AG04450 (cell line): ENCODE measurements around the gene SCGB2B2. TPM values are rescaled to one million over a fixed set of nuclear protein-coding genes. Genes with fewer than 3 reads are reported as not detected.
"Not testable (repeated sequence)": the region's sequence is repeated elsewhere in the genome, so short reads cannot be mapped to it uniquely, and the experiment has no call there.

ENCODE experiments used
- CTCF ChIA-PET: fragments of 300-600, 350-600 bp; formaldehyde crosslinking; extraction: SDS; loops from one replicate; lab custom pipeline; 2022; ENCODE audit warnings: antibody characterized with exemption, inconsistent platforms; lab: Charles Lee
- POLR2A ChIA-PET: fragments of 350-600 bp; formaldehyde crosslinking; extraction: SDS; loops from one replicate; lab custom pipeline; 2021; ENCODE audit warnings: antibody characterized with exemption, inconsistent platforms; lab: Yijun Ruan, JAX
- DNase-seq: peaks from one replicate; pipeline ENCODE4 v3.0.0-alpha.2; 2011; ENCODE audit warnings: low read depth, low spot score
- H3K27ac ChIP-seq: one replicate; pipeline ENCODE4 v1.5.1; 2012; ENCODE audit warnings: low read depth, low read length, control low read depth
- H3K27me3 ChIP-seq: one replicate; pipeline ENCODE4 v1.6.0; 2012; ENCODE audit warnings: low read length; ENCODE audit not compliant: control insufficient read depth, insufficient read depth
- H3K4me3 ChIP-seq: 2 replicates; pipeline ENCODE4 v1.5.1; 2011; ENCODE audit warnings: mild to moderate bottlenecking, low read depth, low read length, control low read depth
- H3K9me3 ChIP-seq: 2 replicates; pipeline ENCODE4 v1.5.1; 2012; ENCODE audit warnings: low read length; ENCODE audit not compliant: control insufficient read depth, insufficient read depth
- polyA plus RNA-seq: library from polyadenylated mRNA; depleted of rRNA; stranded (reverse); fragments of >200 nt; gene quantifications from 2 replicates; pipeline ENCODE4 v1.2.3, GENCODE V29; 2011
- TF ChIP-seq, protein P1 (sequence below): IDR thresholded peaks from 2 replicates; pipeline ENCODE4 v1.5.1; 2011; ENCODE audit warnings: low read depth, low read length, control low read depth, inconsistent platforms

Gene SCGB2B2
- polyA plus RNA-seq, 1 experiment, result 0.21 TPM

DNA sequence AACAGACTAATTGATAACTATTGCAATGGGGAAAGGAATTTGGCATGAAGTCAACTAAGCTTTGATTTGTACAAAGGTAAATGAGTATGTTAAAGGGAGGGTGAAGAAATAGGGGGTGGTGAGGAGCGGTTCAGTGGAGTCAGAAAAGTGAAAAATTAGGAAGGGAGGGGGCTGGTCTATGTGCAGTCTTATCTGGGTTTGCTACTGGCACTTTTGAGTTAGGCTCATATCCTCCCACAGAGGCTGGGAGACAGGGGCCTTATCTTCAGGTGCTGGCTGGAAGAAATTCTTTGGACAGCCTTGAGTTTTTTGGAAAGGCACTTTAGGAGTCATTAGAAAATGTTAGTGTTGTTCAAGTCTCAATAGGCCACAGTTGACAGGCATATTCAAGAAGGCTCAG, 11.6 kb upstream of the SCGB2B2 start:
- CTCF ChIA-PET, result no interaction called here
- no peak for DNase-seq
- POLR2A ChIA-PET, result no interaction called here
- Histone ChIP-seq H3K27ac (no peak overlapping the region), H3K9me3 (peaks cover 8% of the 10 kb centered on the region; the same call in 1 of the 2 replicates), H3K27me3 (no peaks in the 10 kb centered on the region), H3K4me3 (no peak overlapping the region)
- TF ChIP-seq, protein P1, sequence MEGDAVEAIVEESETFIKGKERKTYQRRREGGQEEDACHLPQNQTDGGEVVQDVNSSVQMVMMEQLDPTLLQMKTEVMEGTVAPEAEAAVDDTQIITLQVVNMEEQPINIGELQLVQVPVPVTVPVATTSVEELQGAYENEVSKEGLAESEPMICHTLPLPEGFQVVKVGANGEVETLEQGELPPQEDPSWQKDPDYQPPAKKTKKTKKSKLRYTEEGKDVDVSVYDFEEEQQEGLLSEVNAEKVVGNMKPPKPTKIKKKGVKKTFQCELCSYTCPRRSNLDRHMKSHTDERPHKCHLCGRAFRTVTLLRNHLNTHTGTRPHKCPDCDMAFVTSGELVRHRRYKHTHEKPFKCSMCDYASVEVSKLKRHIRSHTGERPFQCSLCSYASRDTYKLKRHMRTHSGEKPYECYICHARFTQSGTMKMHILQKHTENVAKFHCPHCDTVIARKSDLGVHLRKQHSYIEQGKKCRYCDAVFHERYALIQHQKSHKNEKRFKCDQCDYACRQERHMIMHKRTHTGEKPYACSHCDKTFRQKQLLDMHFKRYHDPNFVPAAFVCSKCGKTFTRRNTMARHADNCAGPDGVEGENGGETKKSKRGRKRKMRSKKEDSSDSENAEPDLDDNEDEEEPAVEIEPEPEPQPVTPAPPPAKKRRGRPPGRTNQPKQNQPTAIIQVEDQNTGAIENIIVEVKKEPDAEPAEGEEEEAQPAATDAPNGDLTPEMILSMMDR, result no peak

DNA sequence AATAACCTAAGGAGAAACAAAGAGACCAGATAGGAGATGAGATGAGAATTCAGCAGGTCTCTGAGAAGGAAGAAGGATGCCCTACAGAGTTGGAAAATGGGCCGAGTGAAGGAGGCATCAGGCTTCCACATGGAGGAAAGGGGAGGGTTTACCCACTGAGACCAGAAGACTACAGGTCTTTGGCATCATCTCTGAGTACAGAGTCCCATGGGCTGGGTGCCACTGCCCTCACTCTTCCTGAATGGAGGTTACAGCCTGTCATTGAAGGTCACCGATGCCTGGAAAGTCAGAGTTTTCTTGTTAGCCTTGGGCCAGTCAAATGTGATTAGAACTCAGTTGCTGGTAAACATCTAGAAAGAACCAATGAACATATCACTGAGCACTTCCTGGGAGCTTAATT, 10.4 kb upstream of the SCGB2B2 start:
- POLR2A ChIA-PET, result no interaction called here
- Histone ChIP-seq H3K9me3 (peaks cover 8% of the 10 kb centered on the region; the same call in 1 of the 2 replicates), H3K27ac (no peak overlapping the region), H3K27me3 (no peaks in the 10 kb centered on the region), H3K4me3 (no peak overlapping the region)
- TF ChIP-seq, protein P1, result no peak
- DNase-seq, result no peak
- CTCF ChIA-PET, result no interaction called here

DNA sequence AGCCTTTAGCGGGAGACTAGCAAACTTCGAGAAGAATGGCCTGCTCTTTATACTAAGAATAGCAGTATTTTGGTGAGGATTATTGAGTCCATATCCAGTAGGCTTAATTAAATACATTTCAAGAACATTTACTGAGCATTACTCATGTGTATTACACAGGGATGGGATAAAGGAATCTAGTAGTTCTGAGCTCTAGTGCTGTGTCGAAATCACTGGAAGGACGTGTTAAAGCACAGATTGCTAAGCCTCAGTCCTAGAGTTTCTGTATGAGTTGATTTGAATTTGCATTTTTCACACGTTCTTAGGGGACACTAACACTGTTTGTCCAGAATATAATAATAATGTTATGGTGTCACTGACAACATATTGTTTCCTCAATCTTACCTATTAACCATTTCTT, 9.5 kb upstream of the SCGB2B2 start:
- H3K9me3 ChIP-seq, result peaks cover 12% of the 10 kb centered on the region; the same call in 1 of the 2 replicates
- ChIA-PET POLR2A (no interaction called here), CTCF (no interaction called here)
- no peak overlapping the region for H3K27ac ChIP-seq
- H3K4me3 ChIP-seq, result no peak overlapping the region
- H3K27me3 ChIP-seq, result no peaks in the 10 kb centered on the region
- DNase-seq, result no peak
- TF ChIP-seq, protein P1, result no peak

DNA sequence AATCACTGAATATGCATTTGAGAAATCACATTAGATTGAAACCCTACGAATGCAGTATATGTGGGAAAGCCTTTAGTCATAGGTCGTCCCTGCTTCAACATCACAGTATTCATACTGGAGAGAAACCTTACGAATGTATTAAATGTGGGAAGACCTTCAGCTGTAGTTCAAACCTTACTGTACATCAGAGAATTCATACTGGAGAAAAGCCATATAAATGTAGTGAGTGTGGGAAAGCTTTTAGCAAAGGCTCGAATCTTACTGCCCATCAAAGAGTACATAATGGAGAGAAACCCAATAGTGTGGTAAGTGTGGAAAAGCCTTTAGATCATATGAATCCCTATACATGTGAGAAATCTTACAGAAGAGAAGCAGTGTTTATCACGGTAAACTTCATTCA, 8.3 kb upstream of the SCGB2B2 start:
- peaks cover 15% of the 10 kb centered on the region; the same call in 1 of the 2 replicates for H3K9me3 ChIP-seq
- H3K27ac ChIP-seq, H3K27me3 ChIP-seq, CTCF ChIA-PET, DNase-seq, POLR2A ChIA-PET, H3K4me3 ChIP-seq: not testable (repeated sequence)

DNA sequence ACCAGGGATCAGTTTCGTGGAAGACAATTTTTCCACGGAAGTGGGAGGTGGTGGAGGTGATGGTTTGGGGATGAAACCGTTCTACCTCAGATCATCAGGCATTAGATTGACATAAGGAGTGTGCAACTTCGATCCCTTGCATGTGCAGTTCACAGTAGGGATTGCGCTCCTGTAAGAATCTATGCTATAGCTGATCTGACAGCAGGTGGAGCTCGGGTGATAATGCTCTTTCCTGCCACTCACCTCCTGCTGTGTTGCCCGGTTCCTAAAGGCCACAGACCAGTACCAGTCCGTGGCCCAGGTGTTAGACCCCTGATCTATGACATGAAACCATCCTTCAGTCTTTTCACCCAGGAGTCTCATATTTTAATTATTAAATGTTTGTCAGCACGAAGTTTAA, 4.5 kb upstream of the SCGB2B2 start:
- Histone ChIP-seq H3K4me3 (no peak overlapping the region), H3K27me3 (no peaks in the 10 kb centered on the region), H3K9me3 (peaks cover 25% of the 10 kb centered on the region), H3K27ac (no peak overlapping the region)
- DNase-seq, result no peak
- TF ChIP-seq, protein P1, result no peak
- ChIA-PET POLR2A (no interaction called here), CTCF (interaction anchor here (1.0 to 1.7 kb wide), 2 partner anchors 31 to 41 kb away, joined by 3 to 6 read pairs; no protein-coding TSS in a partner anchor)
